Thyroid gland (tissue), 4 donors: ENCODE measurements around the gene VPS72.

ENCODE experiments used
- POLR2A ChIP-seq, 2 donors: fragments of 450-650 bp; IDR thresholded peaks; one replicate each; pipeline ENCODE4 v1.6.1; 2017; ENCODE audit warnings: antibody characterized with exemption in 2 of 2, mild to moderate bottlenecking in 2 of 2, moderate library complexity in 1 of 2
- TF ChIP-seq, protein P1 (sequence below), 6 experiments: fragments of 200-600 bp in 3 of 6; fragments of 450-650 bp in 3 of 6; sonication (generic) in 3 of 6; IDR thresholded peaks; one replicate each; pipeline ENCODE4 v1.5.1; 2016 to 2019; ENCODE audit warnings: antibody characterized with exemption in 6 of 6, mild to moderate bottlenecking in 2 of 6, inconsistent platforms in 1 of 6, moderate library complexity in 1 of 6

DNA sequence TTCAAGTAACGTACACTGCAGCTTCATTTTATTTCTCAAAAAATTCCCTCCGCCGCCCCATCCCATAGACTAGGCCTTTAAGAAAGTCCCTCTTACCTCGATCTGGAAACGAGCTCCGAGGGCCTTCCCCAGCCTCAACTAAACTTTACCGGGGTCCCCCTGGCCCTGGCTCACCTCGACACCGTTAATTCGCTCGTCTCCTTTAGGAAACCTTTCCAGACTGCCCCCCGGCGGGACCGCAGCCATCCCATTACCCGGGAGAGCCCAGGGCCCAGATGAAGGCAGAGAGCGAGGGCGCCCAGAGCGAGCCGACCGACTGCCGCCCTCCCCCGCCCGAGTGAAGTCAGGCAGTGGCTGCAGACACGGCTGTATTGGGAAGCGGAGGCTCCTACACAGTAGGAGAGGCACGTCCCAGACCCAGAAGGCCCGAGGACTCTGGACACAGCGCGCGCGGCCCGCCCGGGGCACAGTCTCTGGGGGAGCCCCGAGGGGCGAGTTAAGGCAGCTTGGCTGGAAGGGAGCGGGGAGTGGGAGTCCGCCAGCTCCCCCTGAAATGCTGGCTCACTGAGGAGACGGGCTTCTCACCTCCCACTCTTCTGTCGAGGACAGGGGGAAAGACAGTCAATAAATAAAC lies 58.2 kb downstream of the VPS72 start:
- TF ChIP-seq, protein P1, sequence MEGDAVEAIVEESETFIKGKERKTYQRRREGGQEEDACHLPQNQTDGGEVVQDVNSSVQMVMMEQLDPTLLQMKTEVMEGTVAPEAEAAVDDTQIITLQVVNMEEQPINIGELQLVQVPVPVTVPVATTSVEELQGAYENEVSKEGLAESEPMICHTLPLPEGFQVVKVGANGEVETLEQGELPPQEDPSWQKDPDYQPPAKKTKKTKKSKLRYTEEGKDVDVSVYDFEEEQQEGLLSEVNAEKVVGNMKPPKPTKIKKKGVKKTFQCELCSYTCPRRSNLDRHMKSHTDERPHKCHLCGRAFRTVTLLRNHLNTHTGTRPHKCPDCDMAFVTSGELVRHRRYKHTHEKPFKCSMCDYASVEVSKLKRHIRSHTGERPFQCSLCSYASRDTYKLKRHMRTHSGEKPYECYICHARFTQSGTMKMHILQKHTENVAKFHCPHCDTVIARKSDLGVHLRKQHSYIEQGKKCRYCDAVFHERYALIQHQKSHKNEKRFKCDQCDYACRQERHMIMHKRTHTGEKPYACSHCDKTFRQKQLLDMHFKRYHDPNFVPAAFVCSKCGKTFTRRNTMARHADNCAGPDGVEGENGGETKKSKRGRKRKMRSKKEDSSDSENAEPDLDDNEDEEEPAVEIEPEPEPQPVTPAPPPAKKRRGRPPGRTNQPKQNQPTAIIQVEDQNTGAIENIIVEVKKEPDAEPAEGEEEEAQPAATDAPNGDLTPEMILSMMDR (IDR thresholded peaks at IDR 0.05), result no peak
- no peak for TF ChIP-seq POLR2A (IDR thresholded peaks at IDR 0.05)
